Stimulated activated CD4-positive, alpha-beta T cell treated with anti-CD3 and anti-CD28 coated beads, Interleukin-15, amount 100 ng/mL, for 24 hours (primary cell): ENCODE data around the gene TAF3.
A peak's percentile ranks its signal among the peaks of the same experiment; 100 is the strongest.

Experiments used
- DNase-seq: peaks from one replicate; pipeline ENCODE4 v3.0.0-alpha.2; 2020

TAF3 gene

GRCh38 chr10:8060704-8061121, 242.4 kb downstream of the TAF3 start:
- DNase-seq = no peak

DNA sequence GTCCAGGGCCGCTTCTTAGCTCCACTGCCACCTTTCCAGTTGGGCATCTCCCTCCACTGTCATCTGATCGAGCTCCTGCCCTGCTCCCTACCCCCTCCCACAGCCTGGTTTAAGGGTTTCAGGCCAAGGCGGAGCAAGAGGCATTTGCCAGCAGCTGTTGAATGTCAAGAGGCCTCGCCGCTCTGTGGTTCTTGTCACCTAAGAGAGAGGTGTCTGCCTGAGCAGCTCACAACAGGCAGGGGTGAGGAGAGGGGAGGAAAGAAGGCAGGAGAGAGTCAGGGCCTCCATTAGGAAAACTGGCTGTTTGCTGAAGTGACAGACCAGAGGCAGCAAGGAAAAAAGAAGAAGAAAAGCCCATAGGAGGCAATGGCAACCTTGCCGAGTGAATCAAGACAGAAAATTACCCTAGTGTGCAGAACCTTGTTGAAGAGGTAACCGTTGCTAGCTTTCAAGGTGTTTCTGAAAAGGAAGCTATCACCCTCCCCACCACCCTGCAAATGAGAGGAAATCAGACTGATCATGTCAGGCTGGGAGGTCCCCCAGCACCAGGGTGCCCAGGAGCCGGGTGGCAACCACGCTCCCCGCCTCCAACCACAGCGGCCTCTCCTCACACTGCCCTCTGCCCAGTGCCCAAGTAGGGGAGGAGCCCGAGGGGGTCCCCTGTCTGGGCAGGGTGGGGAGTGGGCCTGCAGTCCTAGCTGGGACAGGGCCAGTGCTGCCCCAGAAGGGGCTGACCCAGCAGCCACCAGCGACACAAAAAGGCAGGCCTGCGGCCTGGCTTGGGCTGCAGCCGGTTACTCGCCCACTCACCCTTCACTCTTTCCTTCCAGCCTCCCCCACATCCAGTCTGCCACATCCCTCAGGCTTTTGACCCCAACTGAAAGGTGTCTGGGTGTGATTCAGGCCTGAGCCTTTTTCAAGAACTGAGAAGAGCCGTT, 243.2 kb downstream of the TAF3 start:
- DNase-seq = peak; percentile 74

DNA sequence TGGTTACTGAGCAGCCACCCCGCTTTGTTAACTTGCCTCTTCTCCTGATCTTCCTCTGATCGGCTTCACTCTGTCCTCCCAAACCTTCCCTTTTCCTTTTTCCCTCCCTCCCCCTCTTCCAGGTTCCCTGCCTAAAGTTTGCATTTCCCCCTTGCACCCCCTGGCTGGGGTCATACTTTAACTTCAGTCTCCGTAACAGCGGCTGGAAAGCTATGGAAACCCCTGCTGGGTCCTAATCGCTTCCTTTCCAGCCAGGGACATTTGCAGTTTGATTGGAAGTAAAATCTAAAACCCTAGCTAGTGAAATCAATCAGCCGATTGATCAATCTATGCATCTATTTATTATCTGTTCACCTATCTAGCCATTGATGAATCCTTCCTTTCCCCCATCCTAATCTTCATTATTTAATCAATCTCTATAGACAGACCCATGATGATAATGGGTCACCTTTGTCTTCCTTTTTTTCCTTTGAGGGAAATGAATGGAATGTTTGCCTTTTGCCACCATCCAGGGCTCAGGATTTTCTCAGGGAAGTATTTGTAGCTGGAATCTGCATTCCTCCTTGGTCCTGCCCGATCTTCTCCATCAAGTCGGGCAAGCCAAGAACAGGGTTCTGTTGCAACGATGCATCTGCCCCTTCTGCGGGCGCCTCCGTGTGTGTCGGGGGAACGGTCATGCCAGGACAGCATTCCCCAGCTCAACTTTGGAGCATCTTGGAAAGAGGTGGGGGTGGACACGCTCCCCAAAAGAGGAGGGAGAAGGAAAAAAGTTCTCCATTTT, 245.0 kb downstream of the TAF3 start:
- DNase-seq = no peak

DNA sequence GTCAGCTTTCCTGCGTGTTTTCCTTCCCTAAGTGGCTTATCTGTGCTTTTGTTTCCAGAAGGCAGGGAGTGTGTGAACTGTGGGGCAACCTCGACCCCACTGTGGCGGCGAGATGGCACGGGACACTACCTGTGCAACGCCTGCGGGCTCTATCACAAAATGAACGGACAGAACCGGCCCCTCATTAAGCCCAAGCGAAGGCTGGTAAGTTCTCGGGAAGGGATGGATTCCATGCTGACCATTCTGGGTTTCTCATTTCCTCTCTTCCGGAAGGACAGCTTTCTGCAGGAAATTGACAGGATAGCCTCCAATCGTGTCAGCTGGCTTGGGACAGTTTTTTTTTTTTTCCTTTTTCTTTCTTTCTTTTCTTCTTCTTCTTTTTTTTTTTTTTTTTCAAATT, 245.6 kb downstream of the TAF3 start:
- DNase-seq = no peak

DNA sequence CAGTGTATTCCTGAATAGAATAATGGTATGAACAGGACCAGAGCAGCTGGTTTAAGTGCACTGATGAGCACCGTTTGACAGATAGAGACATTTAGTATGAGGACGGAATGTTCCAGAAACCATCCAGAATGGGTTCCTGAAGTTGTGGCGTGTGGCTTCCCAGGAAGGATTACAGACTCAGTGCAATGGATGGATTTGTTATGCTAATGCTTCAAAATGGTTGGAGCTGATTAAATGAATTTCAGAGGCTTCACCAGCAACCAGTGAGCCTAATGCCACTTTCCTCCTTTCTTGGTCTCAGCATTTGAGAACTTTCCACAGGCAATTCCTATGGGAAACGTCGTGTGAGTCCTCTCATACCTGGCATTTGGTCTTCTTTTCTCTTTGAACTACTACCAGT, 246.1 kb downstream of the TAF3 start:
- no peak for DNase-seq

- no peak for DNase-seq
Measured at GRCh38 chr10:8065651-8066050, 247.3 kb downstream of the TAF3 start.

DNA sequence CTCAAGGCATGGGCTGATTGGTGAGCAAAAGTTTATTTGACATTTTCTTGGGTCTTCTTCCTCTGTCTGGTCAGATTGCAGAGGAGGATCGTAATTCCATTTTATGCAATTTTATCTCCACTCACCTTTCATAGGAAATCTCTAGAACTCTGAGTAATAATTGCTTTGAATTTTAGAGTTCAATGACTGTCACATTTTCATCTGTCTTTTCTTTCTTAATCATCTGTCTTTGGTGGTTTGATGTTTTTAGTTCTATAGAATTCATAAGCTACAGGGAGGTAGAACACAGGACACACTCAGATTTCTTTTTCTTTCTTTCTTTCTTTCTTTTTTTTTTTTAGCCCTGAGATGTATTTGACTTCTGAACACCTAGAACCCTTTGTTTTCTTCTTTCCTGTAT, 247.8 kb downstream of the TAF3 start:
- DNase-seq = no peak
